IPS-15b (cell line): ENCODE measurements around the gene SHISA9.

ENCODE experiments used
- H3K27me3 ChIP-seq: one replicate; pipeline ENCODE4 v1.6.1; 2013; ENCODE audit warnings: low read length; ENCODE audit not compliant: control insufficient read depth, insufficient read depth
- H3K36me3 ChIP-seq: one replicate; pipeline ENCODE4 v1.6.1; 2013; ENCODE audit warnings: low read length; ENCODE audit not compliant: control insufficient read depth, insufficient read depth
- H3K4me1 ChIP-seq: one replicate; pipeline ENCODE4 v1.6.1; 2013; ENCODE audit warnings: mild to moderate bottlenecking, low read length; ENCODE audit not compliant: control insufficient read depth, insufficient read depth
- H3K4me3 ChIP-seq: one replicate; pipeline ENCODE4 v1.5.1; 2013; ENCODE audit warnings: low read depth, low read length
- H3K9ac ChIP-seq: one replicate; pipeline ENCODE4 v1.6.1; 2013; ENCODE audit warnings: low read depth, mild to moderate bottlenecking, low read length
- H3K9me3 ChIP-seq: one replicate; pipeline ENCODE4 v1.6.1; 2013; ENCODE audit warnings: mild to moderate bottlenecking, low read length; ENCODE audit not compliant: control insufficient read depth, insufficient read depth

SHISA9 gene

DNA sequence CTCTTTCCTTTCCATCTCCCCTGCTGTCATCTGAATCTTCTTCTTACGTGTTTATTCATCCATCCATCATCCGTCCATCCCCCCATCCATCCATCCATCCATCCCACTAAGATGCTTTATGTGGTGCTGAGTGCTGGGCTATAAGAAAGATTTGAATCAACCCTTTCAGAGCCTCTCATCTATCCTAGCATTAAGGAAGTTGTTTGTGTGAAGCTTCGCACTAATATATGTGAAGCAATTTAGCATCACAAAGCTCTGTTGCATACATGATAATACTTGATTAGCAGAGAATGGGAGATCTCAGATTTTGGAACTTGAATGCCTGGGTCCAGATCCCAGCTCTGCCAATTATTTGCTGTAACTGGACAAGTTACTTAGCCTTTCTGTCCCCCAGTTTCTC lies 255.7 kb downstream of the SHISA9 start:
- no peaks in the 10 kb centered on the region for H3K36me3 ChIP-seq
- no peak overlapping the region for H3K9ac ChIP-seq
- no peaks in the 10 kb centered on the region for H3K9me3 ChIP-seq
- H3K27me3 ChIP-seq = no peaks in the 10 kb centered on the region
- no peak overlapping the region for H3K4me3 ChIP-seq
- peaks cover 22% of the 10 kb centered on the region for H3K4me1 ChIP-seq

DNA sequence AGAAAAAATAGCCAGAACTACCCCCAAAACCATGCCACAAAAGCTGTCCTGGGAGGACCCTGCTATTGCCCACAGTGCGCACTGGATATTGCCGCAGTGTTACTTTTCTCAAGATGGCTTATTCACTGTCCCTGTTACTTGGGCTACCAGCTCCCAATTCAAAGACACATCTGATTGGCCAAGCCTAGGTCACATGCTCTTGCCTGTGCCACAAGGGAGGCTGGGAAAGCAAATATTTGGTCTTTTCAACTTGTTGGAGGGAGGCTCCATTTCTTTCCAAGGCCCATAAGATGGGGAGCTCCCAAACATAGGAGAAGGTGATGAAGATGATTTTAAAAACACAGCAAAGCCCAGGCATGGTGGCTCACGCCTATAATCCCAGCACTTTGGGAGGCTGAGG lies 257.0 kb downstream of the SHISA9 start:
- no peaks in the 10 kb centered on the region for H3K9me3 ChIP-seq
- no peak overlapping the region for H3K9ac ChIP-seq
- H3K36me3 ChIP-seq = no peaks in the 10 kb centered on the region
- H3K27me3 ChIP-seq = no peaks in the 10 kb centered on the region
- peaks cover 26% of the 10 kb centered on the region for H3K4me1 ChIP-seq
- no peak overlapping the region for H3K4me3 ChIP-seq

DNA sequence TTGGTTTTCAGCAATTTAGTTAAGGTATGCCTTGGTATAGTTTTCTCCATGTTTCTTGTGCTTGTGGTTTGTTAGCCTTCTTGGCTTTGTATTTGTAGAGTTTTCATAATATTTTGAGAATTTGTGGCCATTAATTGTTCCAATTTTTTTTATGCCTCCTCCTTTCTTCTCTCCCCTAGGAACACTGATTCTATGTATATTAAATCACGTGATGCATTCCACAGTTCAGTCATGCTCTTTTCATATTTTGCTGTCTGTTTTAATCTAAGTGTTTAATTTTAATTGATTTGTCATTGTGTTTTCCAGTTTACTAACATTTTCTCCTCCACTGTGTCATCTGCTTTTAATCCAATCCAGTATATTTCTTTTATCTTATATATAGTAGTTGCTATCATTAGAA lies 263.6 kb downstream of the SHISA9 start:
- H3K4me1 ChIP-seq = peaks cover 15% of the 10 kb centered on the region
- no peak overlapping the region for H3K4me3 ChIP-seq
- no peak overlapping the region for H3K9ac ChIP-seq
- no peaks in the 10 kb centered on the region for H3K27me3 ChIP-seq
- H3K36me3 ChIP-seq = no peaks in the 10 kb centered on the region
- no peaks in the 10 kb centered on the region for H3K9me3 ChIP-seq

DNA sequence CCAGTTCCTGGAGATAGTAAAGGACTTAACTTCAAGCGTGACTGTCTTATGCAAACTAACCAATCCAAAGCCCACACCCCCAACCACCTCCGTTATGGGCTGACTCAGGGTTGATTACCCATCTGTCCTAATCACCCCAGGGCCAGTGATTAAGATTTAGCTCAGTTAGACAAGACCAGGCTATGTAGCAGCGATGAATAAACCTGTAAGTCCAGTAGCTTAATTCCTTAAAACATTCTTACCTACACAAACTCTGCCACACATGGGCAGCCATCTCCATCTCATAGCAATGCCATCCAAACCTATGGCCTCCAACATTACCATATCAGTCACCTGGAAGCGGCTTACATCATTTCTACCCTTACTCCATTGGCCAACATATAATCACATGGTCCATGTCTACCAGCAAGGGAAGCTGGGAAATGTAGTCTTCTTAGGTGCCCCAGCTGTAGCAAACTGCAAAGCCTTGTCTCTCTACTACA lies 266.7 kb downstream of the SHISA9 start:
- H3K27me3 ChIP-seq = no peaks in the 10 kb centered on the region
- no peaks in the 10 kb centered on the region for H3K36me3 ChIP-seq
- no peak overlapping the region for H3K9ac ChIP-seq
- H3K9me3 ChIP-seq = no peaks in the 10 kb centered on the region
- peak overlapping the region; percentile 10 for H3K4me3 ChIP-seq
- peaks cover 11% of the 10 kb centered on the region for H3K4me1 ChIP-seq

DNA sequence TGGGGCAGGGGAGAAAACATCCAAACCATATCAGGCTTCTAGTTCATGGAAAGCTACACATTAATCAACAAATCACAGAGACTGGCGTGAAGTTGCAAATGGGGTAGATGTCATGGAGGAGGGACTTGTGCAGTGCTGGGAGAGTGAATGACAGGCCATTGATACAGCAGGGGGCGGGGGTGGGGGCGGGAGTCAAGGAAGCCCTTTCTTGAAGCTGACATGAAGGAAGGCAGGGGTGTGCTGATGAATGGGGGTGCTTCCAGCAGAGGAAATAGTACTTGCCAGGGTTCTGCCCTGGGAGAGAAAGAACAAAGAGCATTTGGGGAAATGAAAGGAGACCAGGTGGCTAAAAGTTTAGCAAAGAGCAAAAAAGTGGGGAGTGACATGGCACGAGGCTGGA lies 269.9 kb downstream of the SHISA9 start:
- Histone ChIP-seq H3K27me3 (no peaks in the 10 kb centered on the region), H3K4me3 (no peak overlapping the region), H3K36me3 (no peaks in the 10 kb centered on the region), H3K9ac (no peak overlapping the region), H3K9me3 (no peaks in the 10 kb centered on the region), H3K4me1 (peaks cover 11% of the 10 kb centered on the region)

DNA sequence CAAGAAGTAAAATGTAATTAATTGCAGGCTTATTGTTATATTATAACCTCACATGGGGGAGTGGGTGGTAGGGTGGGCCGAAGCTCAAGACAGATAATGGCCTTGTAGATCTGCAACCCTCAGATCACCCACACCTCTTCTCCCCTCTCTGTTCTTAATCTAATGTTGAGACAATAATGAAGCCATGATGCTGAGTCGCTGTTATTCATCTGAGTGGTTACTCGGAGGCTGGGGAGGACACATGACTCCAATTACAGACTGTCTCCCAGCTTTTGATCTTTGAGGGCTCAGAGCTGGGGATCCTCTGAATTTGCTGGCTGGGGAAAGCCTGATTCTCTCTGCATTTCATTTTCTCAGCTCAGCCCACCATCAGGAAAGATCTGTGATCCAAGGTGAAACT lies 275.3 kb downstream of the SHISA9 start:
- Histone ChIP-seq H3K9ac (no peak overlapping the region), H3K9me3 (no peaks in the 10 kb centered on the region)

DNA sequence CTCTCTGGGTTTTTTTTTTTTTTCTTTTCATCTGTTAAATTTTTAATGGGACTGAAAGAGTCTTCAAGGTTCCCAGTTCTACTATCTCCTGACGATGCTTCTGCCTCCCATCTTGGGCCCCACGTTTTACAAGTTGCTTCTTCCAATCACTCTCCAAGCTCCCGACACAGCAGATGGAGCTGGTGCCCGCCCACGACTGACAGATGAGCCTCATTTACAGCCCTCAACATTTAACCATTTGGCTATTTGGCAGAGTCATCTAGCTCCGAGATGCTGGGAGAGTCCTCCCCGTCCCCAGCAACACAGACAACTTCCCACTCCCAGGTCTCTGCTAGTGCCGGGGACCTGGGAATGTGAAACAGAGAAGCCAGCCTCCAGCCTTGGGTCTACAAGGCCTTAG lies 276.9 kb downstream of the SHISA9 start:
- Histone ChIP-seq H3K9me3 (no peaks in the 10 kb centered on the region), H3K4me3 (no peak overlapping the region), H3K4me1 (peaks cover 4% of the 10 kb centered on the region), H3K36me3 (no peaks in the 10 kb centered on the region), H3K27me3 (no peaks in the 10 kb centered on the region), H3K9ac (no peak overlapping the region)

More for the DNA sequence above, 275.3 kb downstream of the SHISA9 start:
- Histone ChIP-seq H3K36me3 (no peaks in the 10 kb centered on the region), H3K4me1 (peaks cover 4% of the 10 kb centered on the region), H3K27me3 (no peaks in the 10 kb centered on the region), H3K4me3 (no peak overlapping the region)

DNA sequence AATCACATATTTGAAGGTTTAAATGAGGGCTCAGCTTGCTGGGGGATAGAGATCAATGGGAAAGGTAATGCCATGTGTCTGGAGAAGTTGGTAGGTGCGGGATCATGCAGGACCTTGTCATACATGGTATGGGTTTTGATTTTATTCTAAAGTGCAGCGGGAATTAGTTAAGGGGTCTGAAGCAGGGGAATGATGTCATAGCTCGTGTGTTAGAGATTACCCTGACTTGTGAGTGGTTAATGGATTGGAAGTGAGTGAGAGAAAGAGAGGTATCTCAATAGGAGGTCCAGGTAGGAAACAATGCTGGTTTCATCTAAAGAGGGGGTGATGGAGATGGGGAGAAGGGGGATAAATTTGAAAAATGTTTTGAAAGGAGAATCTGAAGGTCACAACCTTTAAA lies 280.0 kb downstream of the SHISA9 start:
- Histone ChIP-seq H3K27me3 (no peaks in the 10 kb centered on the region), H3K9ac (no peak overlapping the region), H3K9me3 (no peaks in the 10 kb centered on the region), H3K36me3 (no peaks in the 10 kb centered on the region), H3K4me3 (no peak overlapping the region), H3K4me1 (peaks cover 4% of the 10 kb centered on the region)

DNA sequence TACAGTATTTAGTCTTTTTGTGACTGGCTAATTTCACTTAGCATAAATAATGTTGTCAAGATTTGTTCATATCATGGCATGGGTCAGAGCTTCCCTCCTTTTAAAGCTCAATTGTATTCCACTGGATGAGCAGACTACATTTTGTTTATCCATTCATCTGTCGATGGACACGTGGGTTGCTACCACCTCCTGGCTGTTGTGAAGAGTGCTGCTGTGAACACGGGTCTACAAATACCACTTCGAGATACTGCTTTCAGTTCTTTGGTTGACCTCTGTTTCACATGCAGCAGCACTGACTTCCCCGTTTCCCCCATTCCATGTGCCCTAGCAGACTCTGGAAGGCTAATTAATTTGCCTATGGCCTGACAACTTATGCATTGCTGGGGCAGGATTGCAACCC lies 285.4 kb downstream of the SHISA9 start:
- Histone ChIP-seq H3K4me1 (no peaks in the 10 kb centered on the region), H3K4me3 (no peak overlapping the region), H3K9me3 (no peaks in the 10 kb centered on the region), H3K9ac (no peak overlapping the region), H3K27me3 (no peaks in the 10 kb centered on the region), H3K36me3 (no peaks in the 10 kb centered on the region)

DNA sequence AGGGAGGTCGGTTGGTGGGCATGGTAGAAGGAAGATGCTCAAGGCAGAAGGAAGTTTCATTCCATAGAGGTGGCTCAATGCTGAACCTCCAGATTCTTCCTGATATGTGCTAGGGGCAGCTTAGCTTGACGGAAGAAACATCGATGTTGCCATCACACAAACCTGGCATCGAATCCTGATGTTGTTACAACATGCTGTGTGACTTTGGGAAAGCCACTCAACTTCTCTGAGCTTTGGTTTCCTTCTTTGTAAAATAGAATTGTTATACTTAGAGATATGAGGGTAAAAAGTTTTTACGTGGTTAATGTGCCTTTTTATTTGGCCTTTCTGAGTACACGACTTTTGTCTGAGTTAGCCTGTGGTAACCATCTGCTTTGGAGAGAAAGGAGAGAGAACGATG lies 287.9 kb downstream of the SHISA9 start:
- Histone ChIP-seq H3K9ac (no peak overlapping the region), H3K4me3 (no peak overlapping the region)

DNA sequence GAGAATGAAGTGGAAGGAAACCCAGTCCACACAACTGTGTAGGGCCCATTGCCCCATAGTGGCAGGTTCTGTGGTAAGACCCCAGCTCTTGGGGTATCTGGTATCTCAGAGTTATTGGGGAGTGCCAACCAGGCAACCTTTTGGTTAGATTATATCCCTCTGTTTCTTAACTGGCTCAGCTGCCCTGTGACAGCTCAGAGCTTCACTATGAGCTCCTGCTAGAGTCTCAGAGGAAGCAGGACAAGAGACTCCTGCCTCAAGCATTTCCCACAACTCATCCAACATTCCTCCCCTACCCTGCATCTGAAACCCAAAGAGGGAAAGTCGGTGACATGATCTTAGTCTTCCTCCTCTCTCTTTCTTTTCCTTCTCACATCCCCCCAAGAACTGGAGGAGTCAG lies 292.3 kb downstream of the SHISA9 start:
- Histone ChIP-seq H3K9me3 (no peaks in the 10 kb centered on the region), H3K9ac (no peak overlapping the region)

More for the DNA sequence above, 287.9 kb downstream of the SHISA9 start:
- Histone ChIP-seq H3K4me1 (no peaks in the 10 kb centered on the region), H3K36me3 (no peaks in the 10 kb centered on the region), H3K9me3 (no peaks in the 10 kb centered on the region), H3K27me3 (no peaks in the 10 kb centered on the region)

DNA sequence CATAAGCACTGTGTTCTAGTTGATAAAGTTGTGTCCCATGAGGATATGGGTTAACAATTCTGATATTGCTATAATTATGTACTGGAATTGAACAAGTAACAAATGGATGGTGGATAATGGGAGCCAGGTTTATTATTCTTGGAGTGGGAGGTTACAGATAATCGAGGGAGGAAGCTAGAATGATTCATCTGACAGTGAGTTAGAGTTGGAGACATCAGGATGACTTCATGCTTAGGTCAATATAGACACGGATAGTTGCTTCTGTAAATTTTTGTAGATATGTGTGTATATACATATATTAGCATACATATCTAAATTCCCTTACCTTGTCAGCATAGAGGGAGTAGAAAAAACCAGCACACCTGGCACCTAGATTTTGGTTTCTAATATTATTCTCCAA lies 293.4 kb downstream of the SHISA9 start:
- Histone ChIP-seq H3K9ac (no peak overlapping the region), H3K9me3 (no peaks in the 10 kb centered on the region), H3K4me3 (no peak overlapping the region), H3K27me3 (no peaks in the 10 kb centered on the region), H3K36me3 (no peaks in the 10 kb centered on the region), H3K4me1 (no peaks in the 10 kb centered on the region)

More for the DNA sequence above, 292.3 kb downstream of the SHISA9 start:
- Histone ChIP-seq H3K36me3 (no peaks in the 10 kb centered on the region), H3K4me3 (no peak overlapping the region), H3K4me1 (no peaks in the 10 kb centered on the region), H3K27me3 (no peaks in the 10 kb centered on the region)

DNA sequence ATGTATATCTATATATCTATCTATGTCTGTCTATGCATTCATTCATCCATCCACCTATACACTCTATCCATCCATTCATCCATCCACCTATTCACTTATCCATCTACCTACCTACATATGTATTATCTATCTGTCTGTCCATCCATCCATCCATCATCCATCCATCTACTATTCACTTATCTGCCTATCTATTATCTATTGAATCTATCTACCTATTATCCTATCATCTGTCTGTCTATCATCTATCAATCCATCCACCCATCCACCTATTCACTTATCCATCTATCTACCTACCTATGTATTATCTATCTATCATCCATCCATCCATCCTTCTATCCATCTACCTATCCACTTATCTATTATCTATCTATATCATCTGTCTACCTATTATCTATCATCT lies 302.3 kb downstream of the SHISA9 start:
- no peak overlapping the region for H3K9ac ChIP-seq
- H3K27me3 ChIP-seq = no peaks in the 10 kb centered on the region

More for the DNA sequence above, 302.3 kb downstream of the SHISA9 start:
- Histone ChIP-seq H3K4me1 (no peaks in the 10 kb centered on the region), H3K36me3 (no peaks in the 10 kb centered on the region), H3K9me3 (no peaks in the 10 kb centered on the region), H3K4me3 (no peak overlapping the region)
